ENCODE data around the gene SP140L. TPM values are rescaled to one million over a fixed set of nuclear protein-coding genes. Genes with fewer than 3 reads are reported as not detected.

The SP140L gene
- total RNA-seq, 2 donors from 2014 or later, result 3.6 to 15.2 TPM

DNA sequence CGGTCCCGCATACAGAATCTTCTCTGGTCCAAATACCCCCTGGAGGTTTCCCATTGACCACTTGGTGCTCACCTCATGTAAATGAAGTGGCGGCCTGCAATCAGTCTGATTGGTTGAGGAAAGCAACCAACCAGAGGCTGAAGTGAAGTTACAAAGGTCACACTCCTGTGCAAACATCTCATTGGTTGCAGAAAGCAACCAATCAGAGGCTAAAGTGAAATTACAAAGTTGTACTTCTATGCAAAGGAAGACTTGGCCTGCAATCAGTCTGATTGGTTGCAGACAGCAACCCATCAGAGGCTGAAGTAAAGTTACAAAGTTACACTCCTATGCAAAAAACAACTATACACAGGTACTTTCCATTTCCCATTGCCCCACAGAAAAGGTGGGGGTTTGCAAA lies 86.5 kb downstream of the SP140L start:
- no peaks in the 10 kb centered on the region for H3K36me3 ChIP-seq
- no peak for DNase-seq (ENCODE audit: low spot score)
- TF ChIP-seq POLR2AphosphoS5 (IDR thresholded peaks at IDR 0.05), result no peak
- H3K9me3 ChIP-seq, result no peaks in the 10 kb centered on the region
- peaks cover 9% of the 10 kb centered on the region for H3K4me1 ChIP-seq (replicated peaks)
- H3K27me3 ChIP-seq (replicated peaks; ENCODE audit: insufficient read depth), result no peaks in the 10 kb centered on the region
- intact Hi-C loops (cut with DNase I), result loop anchor here (10.0 kb wide), 1 partner anchor 301 kb away; the partner anchor contains the start of gene CAB39
- H3K4me3 ChIP-seq, result no peak overlapping the region
- 98% methylated on average over 3 of the region's 3 CpGs for WGBS
- no peak overlapping the region for H3K27ac ChIP-seq

DNA sequence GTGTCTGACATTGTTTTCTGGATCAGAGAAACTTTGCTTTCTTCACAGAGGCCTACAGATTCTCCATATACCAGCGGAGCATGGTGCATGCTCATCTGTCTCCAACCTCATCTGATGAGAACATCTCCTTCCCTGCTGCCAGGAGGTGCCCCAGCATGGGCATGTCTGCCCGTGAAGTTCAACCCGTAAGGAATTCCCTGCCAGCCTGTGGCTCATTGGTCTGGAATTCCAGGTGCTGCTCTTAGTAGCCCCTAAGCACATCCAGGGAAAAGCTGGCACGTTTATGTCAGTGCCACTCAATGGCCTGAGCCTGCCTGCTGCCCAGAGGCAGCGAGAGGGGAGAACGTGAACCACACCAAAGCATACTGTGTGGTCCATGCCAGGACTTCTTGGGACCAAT lies 87.3 kb downstream of the SP140L start:
- H3K4me3 ChIP-seq, result no peak overlapping the region
- 94% methylated on average over 6 of the region's 6 CpGs for WGBS
- TF ChIP-seq POLR2A (IDR thresholded peaks at IDR 0.05) (no peak), POLR2AphosphoS5 (IDR thresholded peaks at IDR 0.05) (no peak), CTCF (IDR thresholded peaks at IDR 0.05) (no peak)
- no peaks in the 10 kb centered on the region for H3K36me3 ChIP-seq
- H3K27me3 ChIP-seq (replicated peaks; ENCODE audit: insufficient read depth), result no peaks in the 10 kb centered on the region
- peaks cover 9% of the 10 kb centered on the region for H3K4me1 ChIP-seq (replicated peaks)
- intact Hi-C loops (cut with DNase I), result loop anchor here (10.0 kb wide), 1 partner anchor 300 kb away; the partner anchor contains the start of gene CAB39
- no peak overlapping the region for H3K27ac ChIP-seq
- H3K9me3 ChIP-seq, result no peaks in the 10 kb centered on the region
- no peak for DNase-seq (ENCODE audit: low spot score)

DNA sequence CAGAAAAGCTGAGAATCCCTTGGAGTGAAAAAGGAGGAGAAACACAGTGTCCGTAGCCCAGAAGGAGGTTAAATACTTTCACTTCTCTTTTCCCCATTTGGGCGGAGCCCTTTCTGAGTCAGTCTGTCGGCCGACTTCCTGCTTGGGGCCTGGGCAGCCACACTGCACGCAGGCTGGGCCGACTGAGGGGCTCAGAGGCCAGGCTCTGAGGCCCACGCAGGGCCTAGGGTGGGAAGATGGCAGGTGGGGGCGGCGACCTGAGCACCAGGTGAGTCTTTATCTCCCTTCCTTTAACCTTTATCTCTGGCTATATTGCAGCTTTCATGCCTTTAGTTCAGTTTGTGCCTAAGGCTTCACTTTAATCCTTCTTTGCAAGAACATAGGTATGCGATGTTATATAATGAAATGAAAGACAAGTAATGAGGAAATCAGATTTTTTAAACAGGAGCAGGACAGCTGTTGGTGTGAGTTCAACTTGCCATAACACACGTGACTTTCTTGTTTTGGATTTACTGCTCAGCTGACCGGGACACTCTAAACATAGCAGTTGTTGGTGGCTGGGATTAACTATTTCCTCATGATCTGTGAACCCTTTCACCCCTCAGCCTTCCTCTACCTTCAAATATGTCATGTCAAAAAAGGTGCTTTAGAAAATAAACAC lies 89.2 kb downstream of the SP140L start, which contains the start of gene SP100:
TSS of gene SP100 (plus strand) at position 141 of the 661 bp plus-strand sequence. CDS start at position 237, 96 bp downstream.
- no peaks in the 10 kb centered on the region for H3K36me3 ChIP-seq
- H3K9me3 ChIP-seq, result no peaks in the 10 kb centered on the region
- TF ChIP-seq CTCF (IDR thresholded peaks at IDR 0.05) (no peak), POLR2AphosphoS5 (IDR thresholded peaks at IDR 0.05) (peak; percentile 76), POLR2A (IDR thresholded peaks at IDR 0.05) (peak; percentile 74)
- peaks cover 4% of the 10 kb centered on the region for H3K4me1 ChIP-seq (replicated peaks)
- intact Hi-C loops (cut with DNase I), result loop anchor here (10.0 kb wide), 1 partner anchor 299 kb away; the partner anchor contains the start of gene CAB39
- DNase-seq (ENCODE audit: low spot score), result peak; percentile 79
- 5% methylated on average over 12 of the region's 12 CpGs for WGBS
- no peaks in the 10 kb centered on the region for H3K27me3 ChIP-seq (replicated peaks; ENCODE audit: insufficient read depth)
- H3K4me3 ChIP-seq, result peak within 1 kb of the TSS; percentile 45 to 51
- H3K27ac ChIP-seq, result peak within 1 kb of the TSS; percentile 90 to 91

DNA sequence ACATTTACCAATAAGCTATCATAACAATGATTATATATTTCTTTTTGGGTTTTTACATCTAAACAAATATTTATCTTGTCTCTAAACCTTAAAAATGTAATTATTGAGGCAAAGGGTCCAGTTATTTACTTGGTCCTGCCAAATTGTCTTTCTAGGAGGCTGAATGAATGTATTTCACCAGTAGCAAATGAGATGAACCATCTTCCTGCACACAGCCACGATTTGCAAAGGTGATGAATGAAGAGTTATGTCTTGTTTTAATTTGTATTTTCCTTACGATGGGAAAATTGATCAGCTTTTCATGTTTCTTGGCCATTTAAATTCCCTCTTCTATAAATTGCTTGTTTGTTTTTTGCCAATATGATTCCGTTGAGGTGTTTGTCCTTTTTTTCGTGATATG lies 90.4 kb downstream of the SP140L start:
- DNase-seq (ENCODE audit: low spot score), result no peak
- intact Hi-C loops (cut with DNase I), result loop anchor here (10.0 kb wide), 1 partner anchor 297 kb away; the partner anchor contains the start of gene CAB39
- H3K9me3 ChIP-seq, result no peaks in the 10 kb centered on the region
- peaks cover 3% of the 10 kb centered on the region for H3K4me1 ChIP-seq (replicated peaks)
- TF ChIP-seq CTCF (IDR thresholded peaks at IDR 0.05) (no peak), POLR2AphosphoS5 (IDR thresholded peaks at IDR 0.05) (no peak), POLR2A (IDR thresholded peaks at IDR 0.05) (no peak)
- 71% methylated on average over 4 of the region's 4 CpGs for whole genome bisulfite sequencing
- H3K36me3 ChIP-seq, result no peaks in the 10 kb centered on the region
- no peak overlapping the region for H3K27ac ChIP-seq
- no peaks in the 10 kb centered on the region for H3K27me3 ChIP-seq (replicated peaks; ENCODE audit: insufficient read depth)
- H3K4me3 ChIP-seq, result peak overlapping the region; percentile 45 to 51

DNA sequence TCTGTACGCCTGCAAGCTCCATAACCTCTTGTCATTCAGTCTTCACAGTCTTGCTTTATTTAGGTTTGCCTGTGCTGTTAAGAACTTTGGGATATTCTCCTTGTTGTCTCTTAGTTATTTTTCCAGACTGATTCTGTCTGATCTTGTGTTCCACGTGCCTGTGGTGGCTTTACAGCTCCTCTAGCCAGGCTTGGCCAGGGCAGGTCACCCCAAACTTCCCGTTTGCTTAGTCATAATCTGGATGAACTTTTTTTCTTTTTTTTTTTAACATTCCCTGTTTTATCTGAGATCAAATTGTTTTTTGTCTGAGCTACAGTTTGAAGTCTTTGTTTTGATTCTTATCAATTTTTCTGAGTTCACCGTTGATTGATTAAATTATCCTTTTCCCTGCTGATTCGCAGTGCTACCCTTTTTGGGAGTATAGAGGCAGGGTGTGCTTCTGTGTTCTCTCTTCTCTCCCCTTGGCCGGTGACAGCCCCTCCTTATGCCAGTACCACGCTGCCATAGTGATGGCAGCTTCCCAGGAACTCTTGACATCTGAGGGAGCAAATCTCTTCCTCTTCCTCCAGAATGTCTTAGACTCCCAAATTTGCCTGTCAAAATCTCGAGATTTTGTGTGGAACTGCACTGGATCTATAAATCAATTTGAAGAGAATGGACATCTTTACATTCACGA lies 91.5 kb downstream of the SP140L start:
- no peak for TF ChIP-seq POLR2AphosphoS5 (IDR thresholded peaks at IDR 0.05)
- no peak for TF ChIP-seq CTCF (IDR thresholded peaks at IDR 0.05)
- TF ChIP-seq POLR2A (IDR thresholded peaks at IDR 0.05), result no peak
- Histone ChIP-seq H3K4me3 (peak overlapping the region in 1 of 2 donors; percentile 45), H3K27me3 (replicated peaks; ENCODE audit: insufficient read depth) (no peaks in the 10 kb centered on the region), H3K9me3 (no peaks in the 10 kb centered on the region), H3K27ac (no peak overlapping the region), H3K4me1 (replicated peaks) (peaks cover 3% of the 10 kb centered on the region), H3K36me3 (no peaks in the 10 kb centered on the region)
- intact Hi-C loops (cut with DNase I), result loop anchor here (10.0 kb wide), 1 partner anchor 296 kb away; the partner anchor contains the start of gene CAB39
- WGBS, result 48% methylated on average over 9 of the region's 9 CpGs
- no peak for DNase-seq (ENCODE audit: low spot score)

Data from prostate gland (tissue), 2 donors.